Measurements from ENCODE around the gene VTI1A. TPM values are rescaled to one million over a fixed set of nuclear protein-coding genes. Genes with fewer than 3 reads are reported as not detected.
A peak's percentile ranks its signal among the peaks of the same experiment; 100 is the strongest.

VTI1A gene
- total and polyA plus RNA-seq, 2 of the 4 experiments (the other 2 are of a cell fraction), result 9.7 to 24.9 TPM

DNA sequence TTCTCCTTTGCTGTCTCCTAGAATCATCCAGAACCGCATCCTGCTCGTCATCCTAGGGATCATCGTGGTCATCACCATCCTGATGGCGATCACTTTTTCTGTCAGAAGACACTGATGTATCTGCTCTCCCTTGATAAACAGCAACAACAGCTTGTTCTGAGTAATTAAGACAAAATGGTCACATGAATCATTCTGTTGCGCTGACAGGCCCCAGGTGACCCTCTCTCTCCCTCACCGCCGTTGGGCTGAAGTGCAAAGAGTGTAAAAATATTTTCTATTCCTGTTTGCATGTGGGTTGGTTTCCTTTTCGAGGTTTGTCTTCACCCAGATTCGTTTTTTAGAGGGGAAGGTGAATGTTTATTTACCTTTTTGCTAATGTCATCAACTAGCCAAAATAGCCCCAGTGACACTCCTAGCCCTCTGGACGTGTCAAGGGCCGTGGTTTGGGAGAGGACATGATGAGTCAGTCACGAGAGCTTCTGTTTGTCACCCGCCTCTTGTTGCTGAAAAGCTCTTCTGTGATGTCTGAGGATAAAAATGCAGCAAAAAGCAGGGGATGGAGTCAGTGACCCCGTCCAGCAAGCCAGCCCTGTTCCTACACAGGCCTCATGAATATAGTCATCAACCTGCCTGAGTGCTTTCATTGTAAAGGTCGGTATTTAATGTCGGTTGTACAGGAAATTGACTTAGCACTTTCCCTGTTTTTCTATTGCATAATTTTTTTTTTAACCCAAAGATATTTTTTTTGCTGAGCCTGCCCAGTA is 368.4 kb downstream of the VTI1A start:
- H2AK9ac ChIP-seq (replicated peaks; ENCODE audit: low read depth, low read length, poor library complexity), result no peak overlapping the region
- intact Hi-C loops (cut with micrococcal nuclease) (loop anchor here (10.0 kb wide), 2 partner anchors 309 to 569 kb away; no protein-coding TSS in a partner anchor), dilution Hi-C loops (cut with HindIII; ENCODE audit: low sequenced_read_pairs, unreplicated experiment) (no loop called here), in situ Hi-C loops (cut with MboI; ENCODE audit: low sequenced_read_pairs) (no loop called here)
- no peak overlapping the region for H3K23ac ChIP-seq (ENCODE audit: low read depth, low read length)
- no peak overlapping the region for H2BK5ac ChIP-seq (ENCODE audit: low read depth, low read length, poor library complexity, severe bottlenecking)
- no peak overlapping the region; the same call in 1 of the 2 replicates for H3K56ac ChIP-seq (ENCODE audit: extremely low read depth, insufficient read depth, low read length)
- no peak overlapping the region for H4K91ac ChIP-seq (ENCODE audit: insufficient read depth, low read depth, low read length)
- peak; percentile 50 for TF ChIP-seq RCOR1 (IDR thresholded peaks at IDR 0.05; ENCODE audit: insufficient replicate concordance, low read length)
- peak; percentile 95 for TF ChIP-seq BHLHE40 (IDR thresholded peaks at IDR 0.05; ENCODE audit: low read depth, low read length)
- no peak for TF ChIP-seq RFX5 (IDR thresholded peaks at IDR 0.05; ENCODE audit: low read depth, low read length)
- no peak overlapping the region for H3K4me3 ChIP-seq (ENCODE audit: insufficient read depth, low read depth, low read length)
- H2AFZ ChIP-seq (replicated peaks; ENCODE audit: low read length, poor library complexity), result no peak overlapping the region
- H3K4me1 ChIP-seq (ENCODE audit: control insufficient read depth, insufficient read depth, low read length), result peaks cover 20% of the 10 kb centered on the region
- no TSS peak for BruUV-seq (replicated peaks)
- H2BK15ac ChIP-seq (ENCODE audit: low read depth, low read length), result no peak overlapping the region
- peak overlapping the region; percentile 6 for H3K4me2 ChIP-seq (ENCODE audit: low read depth, low read length)
- H2BK20ac ChIP-seq (ENCODE audit: low read depth, low read length), result no peak overlapping the region
- H4K5ac ChIP-seq (ENCODE audit: low read depth, low read length), result no peak overlapping the region
- H3K27ac ChIP-seq (ENCODE audit: insufficient read depth, low read length), result no peak overlapping the region
- H3K9ac ChIP-seq (ENCODE audit: low read depth, low read length), result no peak overlapping the region
- no CpG with 5 or more reads among the region's 16 CpGs for WGBS, 2 experiments (ENCODE audit: extremely low coverage in 2 of 2, insufficient read length in 1 of 2)
- H3K9me1 ChIP-seq (ENCODE audit: insufficient read depth, low read length), result peaks cover 13% of the 10 kb centered on the region
- H3K79me1 ChIP-seq (ENCODE audit: low read depth in 1 of 2, low read length in 2 of 2), result no peaks in the 10 kb centered on the region
- H4K20me1 ChIP-seq (ENCODE audit: insufficient read depth, low read length), result peaks cover 2% of the 10 kb centered on the region; the same call in 1 of the 2 replicates
- DNase-seq (peak; percentile 67), ATAC-seq (ENCODE audit: low read depth) (peak; percentile 20; the same call in 1 of the 2 replicates)
- no peak overlapping the region for H4K8ac ChIP-seq (ENCODE audit: low read depth in 2 of 2, low read length in 2 of 2)
- no peaks in the 10 kb centered on the region for H3K27me3 ChIP-seq (ENCODE audit: control insufficient read depth, insufficient read depth, low read length)
- no peak overlapping the region for H3K4ac ChIP-seq (ENCODE audit: low read depth, low read length)
- no peak overlapping the region for H3K18ac ChIP-seq (ENCODE audit: low read depth, low read length)
- no peaks in the 10 kb centered on the region for H3K9me3 ChIP-seq (ENCODE audit: control insufficient read depth, insufficient read depth, low read length)
- ChIA-PET CTCF (no interaction called here), POLR2A (ENCODE audit: unreplicated experiment) (interaction anchor here (0.6 kb wide), 1 partner anchor 1467 kb away, joined by 8 read pairs; no protein-coding TSS in a partner anchor)
- no peak overlapping the region for H2BK120ac ChIP-seq (ENCODE audit: low read depth, low read length)
- H3K14ac ChIP-seq (replicated peaks; ENCODE audit: low read depth, low read length), result no peak overlapping the region
- no peaks in the 10 kb centered on the region for H3K36me3 ChIP-seq (ENCODE audit: control insufficient read depth, insufficient read depth, low read length)
- H2AK5ac ChIP-seq (ENCODE audit: low read depth, low read length), result peak overlapping the region; percentile 16; the same call in 1 of the 2 replicates

All from IMR-90 (cell line).